ENCODE data around the gene RANBP1. TPM values are rescaled to one million over a fixed set of nuclear protein-coding genes. Genes with fewer than 3 reads are reported as not detected.

RANBP1 gene
- total RNA-seq, 1 experiment from 2014 or later: 168 TPM

- no peaks in the 10 kb centered on the region for H3K79me2 ChIP-seq (ENCODE audit: low read depth)
- H3K27ac ChIP-seq: no peak overlapping the region
- H3K9me2 ChIP-seq (ENCODE audit: insufficient read depth): no peaks in the 10 kb centered on the region
- no peaks in the 10 kb centered on the region for H3F3A ChIP-seq (ENCODE audit: insufficient read depth, low read depth)
- no TSS peak for BruUV-seq (replicated peaks)
- DNase-seq: no peak
- CTCF ChIA-PET: no interaction called here
- intact Hi-C loops (cut with micrococcal nuclease; ENCODE audit: unreplicated experiment): no loop called here
- no peak overlapping the region for H3K4me2 ChIP-seq
- TF ChIP-seq EZH2 (IDR thresholded peaks at IDR 0.05; ENCODE audit: low read depth): no peak
- no peak for TF ChIP-seq CTCF (conservative IDR thresholded peaks at IDR 0.05)
- no peaks in the 10 kb centered on the region for H3K36me3 ChIP-seq (ENCODE audit: low read depth)
- no peaks in the 10 kb centered on the region for H3K4me1 ChIP-seq (replicated peaks; ENCODE audit: insufficient read depth)
- H3K9me3 ChIP-seq (ENCODE audit: insufficient read depth, low read depth): no peaks in the 10 kb centered on the region
- POLR2A ChIA-PET (ENCODE audit: unreplicated experiment): no interaction called here
- no peaks in the 10 kb centered on the region for H3K27me3 ChIP-seq (ENCODE audit: insufficient read depth, low read depth)
- no peak overlapping the region for H3K4me3 ChIP-seq
- no peak overlapping the region for H2AFZ ChIP-seq
- no peaks in the 10 kb centered on the region for H4K20me1 ChIP-seq (ENCODE audit: insufficient read depth)
Measured at GRCh38 chr22:20068640-20069039, 47.3 kb upstream of the RANBP1 start.

GRCh38 chr22:20069331-20070042 lies 46.4 kb upstream of the RANBP1 start:
- Histone ChIP-seq H3K79me2 (ENCODE audit: low read depth) (no peaks in the 10 kb centered on the region), H4K20me1 (ENCODE audit: insufficient read depth) (no peaks in the 10 kb centered on the region), H3K4me3 (no peak overlapping the region), H2AFZ (no peak overlapping the region), H3K27me3 (ENCODE audit: insufficient read depth, low read depth) (no peaks in the 10 kb centered on the region), H3F3A (ENCODE audit: insufficient read depth, low read depth) (no peaks in the 10 kb centered on the region), H3K27ac (no peak overlapping the region), H3K36me3 (ENCODE audit: low read depth) (no peaks in the 10 kb centered on the region), H3K4me2 (no peak overlapping the region), H3K9me2 (ENCODE audit: insufficient read depth) (no peaks in the 10 kb centered on the region), H3K4me1 (replicated peaks; ENCODE audit: insufficient read depth) (no peaks in the 10 kb centered on the region), H3K9me3 (ENCODE audit: insufficient read depth, low read depth) (no peaks in the 10 kb centered on the region)
- BruUV-seq (replicated peaks): no TSS peak
- intact Hi-C loops (cut with micrococcal nuclease; ENCODE audit: unreplicated experiment): no loop called here
- CTCF ChIA-PET: no interaction called here
- DNase-seq: no peak
- POLR2A ChIA-PET (ENCODE audit: unreplicated experiment): no interaction called here
- no peak for TF ChIP-seq CTCF (conservative IDR thresholded peaks at IDR 0.05)
- no peak for TF ChIP-seq EZH2 (IDR thresholded peaks at IDR 0.05; ENCODE audit: low read depth)

GRCh38 chr22:20071524-20071972 lies 44.4 kb upstream of the RANBP1 start:
- Histone ChIP-seq H2AFZ (no peak overlapping the region), H3K79me2 (ENCODE audit: low read depth) (no peaks in the 10 kb centered on the region), H3F3A (ENCODE audit: insufficient read depth, low read depth) (no peaks in the 10 kb centered on the region), H3K27me3 (ENCODE audit: insufficient read depth, low read depth) (no peaks in the 10 kb centered on the region), H4K20me1 (ENCODE audit: insufficient read depth) (no peaks in the 10 kb centered on the region), H3K27ac (no peak overlapping the region), H3K36me3 (ENCODE audit: low read depth) (no peaks in the 10 kb centered on the region), H3K4me1 (replicated peaks; ENCODE audit: insufficient read depth) (no peaks in the 10 kb centered on the region), H3K4me2 (no peak overlapping the region), H3K9me3 (ENCODE audit: insufficient read depth, low read depth) (no peaks in the 10 kb centered on the region), H3K4me3 (no peak overlapping the region), H3K9me2 (ENCODE audit: insufficient read depth) (no peaks in the 10 kb centered on the region)
- TF ChIP-seq CTCF (conservative IDR thresholded peaks at IDR 0.05) (no peak), EZH2 (IDR thresholded peaks at IDR 0.05; ENCODE audit: low read depth) (no peak)
- no TSS peak for BruUV-seq (replicated peaks)
- intact Hi-C loops (cut with micrococcal nuclease; ENCODE audit: unreplicated experiment): no loop called here
- ChIA-PET POLR2A (ENCODE audit: unreplicated experiment) (no interaction called here), CTCF (no interaction called here)
- no peak for DNase-seq
